Measurements from ENCODE around the gene NTSR2. TPM values are rescaled to one million over a fixed set of nuclear protein-coding genes. Genes with fewer than 3 reads are reported as not detected.

NTSR2 gene
- total and polyA plus RNA-seq, 5 donors, result 0.15 to 0.16 TPM; not detected in 3

GRCh38 chr2:11710632-11711353 lies 40.8 kb upstream of the NTSR2 start:
- Histone ChIP-seq H3K27me3 (ENCODE audit: control insufficient read depth, insufficient read depth) (no peaks in the 10 kb centered on the region), H3K27ac (ENCODE audit: low read length) (no peak overlapping the region), H3K4me3 (ENCODE audit: low read length) (no peak overlapping the region), H3K9me3 (ENCODE audit: control insufficient read depth, low read length) (no peaks in the 10 kb centered on the region), H3K4me1 (ENCODE audit: control insufficient read depth, insufficient read depth, low read length) (no peaks in the 10 kb centered on the region)
- 17% methylated on average over 3 of the region's 3 CpGs for WGBS
- ATAC-seq (no peak), DNase-seq (no peak)
- intact Hi-C loops (cut with DNase I), result no loop called here

GRCh38 chr2:11710210-11710609 lies 40.2 kb upstream of the NTSR2 start:
- Histone ChIP-seq H3K27ac (ENCODE audit: low read length) (no peak overlapping the region), H3K27me3 (ENCODE audit: control insufficient read depth, insufficient read depth) (no peaks in the 10 kb centered on the region), H3K4me1 (ENCODE audit: control insufficient read depth, insufficient read depth, low read length) (no peaks in the 10 kb centered on the region), H3K9me3 (ENCODE audit: control insufficient read depth, low read length) (no peaks in the 10 kb centered on the region), H3K4me3 (ENCODE audit: low read length) (no peak overlapping the region)
- ATAC-seq (peak; percentile 42 to 71), DNase-seq (no peak)
- WGBS, result 53% methylated on average over 3 of the region's 3 CpGs
- intact Hi-C loops (cut with DNase I), result no loop called here

- Histone ChIP-seq H3K9me3 (ENCODE audit: control insufficient read depth, low read length) (no peaks in the 10 kb centered on the region), H3K27me3 (ENCODE audit: control insufficient read depth, insufficient read depth) (no peaks in the 10 kb centered on the region), H3K4me1 (ENCODE audit: control insufficient read depth, insufficient read depth, low read length) (no peaks in the 10 kb centered on the region), H3K4me3 (ENCODE audit: low read length) (no peak overlapping the region), H3K27ac (ENCODE audit: low read length) (no peak overlapping the region)
- no peak for ATAC-seq
- WGBS, result 93% methylated on average over 8 of the region's 8 CpGs
- no peak for DNase-seq
- intact Hi-C loops (cut with DNase I), result no loop called here
These were observed 39.3 kb upstream of the NTSR2 start for GRCh38 chr2:11709293-11709692.

- intact Hi-C loops (cut with DNase I), result no loop called here
- ATAC-seq (no peak), DNase-seq (no peak)
- 91% methylated on average over 3 of the region's 3 CpGs for WGBS
- Histone ChIP-seq H3K4me1 (ENCODE audit: control insufficient read depth, insufficient read depth, low read length) (no peaks in the 10 kb centered on the region), H3K27me3 (ENCODE audit: control insufficient read depth, insufficient read depth) (no peaks in the 10 kb centered on the region), H3K27ac (ENCODE audit: low read length) (no peak overlapping the region), H3K9me3 (ENCODE audit: control insufficient read depth, low read length) (no peaks in the 10 kb centered on the region), H3K4me3 (ENCODE audit: low read length) (no peak overlapping the region)
These were observed 38.1 kb upstream of the NTSR2 start for GRCh38 chr2:11708106-11708505.

- DNase-seq (no peak), ATAC-seq (no peak)
- Histone ChIP-seq H3K27me3 (ENCODE audit: control insufficient read depth, insufficient read depth) (no peaks in the 10 kb centered on the region), H3K4me3 (ENCODE audit: low read length) (no peak overlapping the region), H3K4me1 (ENCODE audit: control insufficient read depth, insufficient read depth, low read length) (no peaks in the 10 kb centered on the region), H3K27ac (ENCODE audit: low read length) (no peak overlapping the region), H3K9me3 (ENCODE audit: control insufficient read depth, low read length) (no peaks in the 10 kb centered on the region)
- intact Hi-C loops (cut with DNase I), result no loop called here
- 92% methylated on average over 3 of the region's 3 CpGs for WGBS
These were observed 35.7 kb upstream of the NTSR2 start for GRCh38 chr2:11705711-11706110.

- Histone ChIP-seq H3K9me3 (ENCODE audit: control insufficient read depth, low read length) (no peaks in the 10 kb centered on the region), H3K27ac (ENCODE audit: low read length) (no peak overlapping the region), H3K4me1 (ENCODE audit: control insufficient read depth, insufficient read depth, low read length) (no peaks in the 10 kb centered on the region), H3K27me3 (ENCODE audit: control insufficient read depth, insufficient read depth) (no peaks in the 10 kb centered on the region), H3K4me3 (ENCODE audit: low read length) (no peak overlapping the region)
- DNase-seq (no peak), ATAC-seq (no peak)
- WGBS, result 91% methylated on average over 4 of the region's 4 CpGs
- intact Hi-C loops (cut with DNase I), result no loop called here
These were observed 35.1 kb upstream of the NTSR2 start for GRCh38 chr2:11705063-11705462.

- no peak overlapping the region for H3K27ac ChIP-seq (ENCODE audit: low read length)
- H3K9me3 ChIP-seq (ENCODE audit: control insufficient read depth, low read length), result no peaks in the 10 kb centered on the region
- no peak for DNase-seq
- no peak for ATAC-seq
- no peaks in the 10 kb centered on the region for H3K27me3 ChIP-seq (ENCODE audit: control insufficient read depth, insufficient read depth)
- no peaks in the 10 kb centered on the region for H3K4me1 ChIP-seq (ENCODE audit: control insufficient read depth, insufficient read depth, low read length)
- H3K4me3 ChIP-seq (ENCODE audit: low read length), result no peak overlapping the region
- intact Hi-C loops (cut with DNase I), result no loop called here
- 71% methylated on average over 1 of the region's 1 CpG for WGBS
These were observed 33.7 kb upstream of the NTSR2 start for GRCh38 chr2:11703700-11704099.

- H3K9me3 ChIP-seq (ENCODE audit: control insufficient read depth, low read length), result no peaks in the 10 kb centered on the region
- DNase-seq, result no peak
- no peak overlapping the region for H3K4me3 ChIP-seq (ENCODE audit: low read length)
- H3K27me3 ChIP-seq (ENCODE audit: control insufficient read depth, insufficient read depth), result no peaks in the 10 kb centered on the region
- ATAC-seq, result no peak
- no peak overlapping the region for H3K27ac ChIP-seq (ENCODE audit: low read length)
- WGBS, result 90% methylated on average over 2 of the region's 2 CpGs
- H3K4me1 ChIP-seq (ENCODE audit: control insufficient read depth, insufficient read depth, low read length), result peaks cover under 1% of the 10 kb centered on the region
- intact Hi-C loops (cut with DNase I), result no loop called here
These were observed 33.0 kb upstream of the NTSR2 start for GRCh38 chr2:11702946-11703345.

GRCh38 chr2:11701751-11702301 lies 31.8 kb upstream of the NTSR2 start:
- Histone ChIP-seq H3K4me1 (ENCODE audit: control insufficient read depth, insufficient read depth, low read length) (peaks cover 8% of the 10 kb centered on the region), H3K27ac (ENCODE audit: low read length) (no peak overlapping the region), H3K4me3 (ENCODE audit: low read length) (no peak overlapping the region), H3K27me3 (ENCODE audit: control insufficient read depth, insufficient read depth) (no peaks in the 10 kb centered on the region), H3K9me3 (ENCODE audit: control insufficient read depth, low read length) (no peaks in the 10 kb centered on the region)
- no peak for ATAC-seq
- intact Hi-C loops (cut with DNase I), result no loop called here
- peak in 2 of 3 donors; percentile 37 to 69 for DNase-seq
- 63% methylated on average over 14 of the region's 14 CpGs for WGBS

GRCh38 chr2:11701206-11701605 lies 31.2 kb upstream of the NTSR2 start:
- intact Hi-C loops (cut with DNase I), result no loop called here
- no peak for DNase-seq
- Histone ChIP-seq H3K9me3 (ENCODE audit: control insufficient read depth, low read length) (no peaks in the 10 kb centered on the region), H3K27ac (ENCODE audit: low read length) (no peak overlapping the region), H3K4me1 (ENCODE audit: control insufficient read depth, insufficient read depth, low read length) (peaks cover 8% of the 10 kb centered on the region), H3K27me3 (ENCODE audit: control insufficient read depth, insufficient read depth) (no peaks in the 10 kb centered on the region), H3K4me3 (ENCODE audit: low read length) (no peak overlapping the region)
- ATAC-seq, result no peak
- WGBS, result 98% methylated on average over 5 of the region's 5 CpGs

- intact Hi-C loops (cut with DNase I), result loop anchor here in 2 of 4 donors (5.0 kb wide), 2 partner anchors 42 to 77 kb away; no protein-coding TSS in a partner anchor
- Histone ChIP-seq H3K27ac (ENCODE audit: low read length) (no peak overlapping the region), H3K4me1 (ENCODE audit: control insufficient read depth, insufficient read depth, low read length) (peaks cover 8% of the 10 kb centered on the region), H3K9me3 (ENCODE audit: control insufficient read depth, low read length) (no peaks in the 10 kb centered on the region), H3K4me3 (ENCODE audit: low read length) (no peak overlapping the region), H3K27me3 (ENCODE audit: control insufficient read depth, insufficient read depth) (no peaks in the 10 kb centered on the region)
- WGBS, result 77% methylated on average over 9 of the region's 9 CpGs
- DNase-seq, result no peak
- no peak for ATAC-seq
These were observed 30.0 kb upstream of the NTSR2 start for GRCh38 chr2:11699686-11700670.
